ENCODE measurements around the gene RGS10.

- TF ChIP-seq, protein P1, sequence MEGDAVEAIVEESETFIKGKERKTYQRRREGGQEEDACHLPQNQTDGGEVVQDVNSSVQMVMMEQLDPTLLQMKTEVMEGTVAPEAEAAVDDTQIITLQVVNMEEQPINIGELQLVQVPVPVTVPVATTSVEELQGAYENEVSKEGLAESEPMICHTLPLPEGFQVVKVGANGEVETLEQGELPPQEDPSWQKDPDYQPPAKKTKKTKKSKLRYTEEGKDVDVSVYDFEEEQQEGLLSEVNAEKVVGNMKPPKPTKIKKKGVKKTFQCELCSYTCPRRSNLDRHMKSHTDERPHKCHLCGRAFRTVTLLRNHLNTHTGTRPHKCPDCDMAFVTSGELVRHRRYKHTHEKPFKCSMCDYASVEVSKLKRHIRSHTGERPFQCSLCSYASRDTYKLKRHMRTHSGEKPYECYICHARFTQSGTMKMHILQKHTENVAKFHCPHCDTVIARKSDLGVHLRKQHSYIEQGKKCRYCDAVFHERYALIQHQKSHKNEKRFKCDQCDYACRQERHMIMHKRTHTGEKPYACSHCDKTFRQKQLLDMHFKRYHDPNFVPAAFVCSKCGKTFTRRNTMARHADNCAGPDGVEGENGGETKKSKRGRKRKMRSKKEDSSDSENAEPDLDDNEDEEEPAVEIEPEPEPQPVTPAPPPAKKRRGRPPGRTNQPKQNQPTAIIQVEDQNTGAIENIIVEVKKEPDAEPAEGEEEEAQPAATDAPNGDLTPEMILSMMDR (conservative IDR thresholded peaks at IDR 0.05; ENCODE audit: low read length): no peak
- no peak for TF ChIP-seq EZH2phosphoT487 (IDR thresholded peaks at IDR 0.05; ENCODE audit: borderline replicate concordance)
Observed at GRCh38 chr10:119491966-119492757, 50.4 kb downstream of the RGS10 start.
